ENCODE measurements around the gene CHAC1.

CHAC1 gene

DNA sequence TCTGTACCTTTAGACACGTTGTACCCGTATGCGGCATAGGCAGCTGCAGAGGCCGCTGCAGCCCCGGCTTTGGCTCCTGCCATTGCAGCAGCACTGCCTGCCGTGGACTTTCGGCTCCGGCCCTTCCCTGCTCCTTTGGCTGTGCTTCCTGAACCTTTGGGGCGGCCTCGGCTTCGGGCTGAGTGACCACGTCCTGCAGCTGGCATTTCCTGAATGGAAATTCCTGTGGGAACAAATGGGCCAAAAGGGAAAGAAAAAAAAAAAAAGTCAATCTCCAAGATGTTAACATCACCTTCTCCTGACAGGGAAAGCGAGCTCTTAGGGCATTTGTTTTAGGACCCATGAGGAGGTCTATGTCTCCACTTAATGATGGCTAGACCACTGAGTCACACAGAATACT is 29.6 kb downstream of the CHAC1 start:
- Histone ChIP-seq H3K4me2 (ENCODE audit: low read depth, low read length, poor library complexity, severe bottlenecking) (no peak overlapping the region), H3K9ac (ENCODE audit: low read depth, low read length, poor library complexity, severe bottlenecking) (no peak overlapping the region), H3K4me3 (ENCODE audit: low read length, poor library complexity, severe bottlenecking) (no peak overlapping the region), H3F3A (ENCODE audit: low read depth) (no peaks in the 10 kb centered on the region), H3K9me2 (replicated peaks; ENCODE audit: low read depth, low read length) (no peaks in the 10 kb centered on the region), H3K79me2 (ENCODE audit: insufficient read depth, low read length) (no peaks in the 10 kb centered on the region), H2AFZ (ENCODE audit: low read length) (no peak overlapping the region), H3K27me3 (ENCODE audit: insufficient read depth, low read length, poor library complexity, severe bottlenecking) (no peaks in the 10 kb centered on the region), H3K36me3 (ENCODE audit: insufficient read depth, low read length) (peaks cover 100% of the 10 kb centered on the region), H4K20me1 (ENCODE audit: insufficient read depth, low read length, poor library complexity, severe bottlenecking) (no peaks in the 10 kb centered on the region), H3K4me1 (ENCODE audit: insufficient read depth, low read length, poor library complexity, severe bottlenecking) (no peaks in the 10 kb centered on the region), H3K9me3 (ENCODE audit: insufficient read depth, low read depth, low read length) (no peaks in the 10 kb centered on the region)
- TF ChIP-seq EZH2phosphoT487 (IDR thresholded peaks at IDR 0.05; ENCODE audit: borderline replicate concordance) = no peak
- TF ChIP-seq, protein P1, sequence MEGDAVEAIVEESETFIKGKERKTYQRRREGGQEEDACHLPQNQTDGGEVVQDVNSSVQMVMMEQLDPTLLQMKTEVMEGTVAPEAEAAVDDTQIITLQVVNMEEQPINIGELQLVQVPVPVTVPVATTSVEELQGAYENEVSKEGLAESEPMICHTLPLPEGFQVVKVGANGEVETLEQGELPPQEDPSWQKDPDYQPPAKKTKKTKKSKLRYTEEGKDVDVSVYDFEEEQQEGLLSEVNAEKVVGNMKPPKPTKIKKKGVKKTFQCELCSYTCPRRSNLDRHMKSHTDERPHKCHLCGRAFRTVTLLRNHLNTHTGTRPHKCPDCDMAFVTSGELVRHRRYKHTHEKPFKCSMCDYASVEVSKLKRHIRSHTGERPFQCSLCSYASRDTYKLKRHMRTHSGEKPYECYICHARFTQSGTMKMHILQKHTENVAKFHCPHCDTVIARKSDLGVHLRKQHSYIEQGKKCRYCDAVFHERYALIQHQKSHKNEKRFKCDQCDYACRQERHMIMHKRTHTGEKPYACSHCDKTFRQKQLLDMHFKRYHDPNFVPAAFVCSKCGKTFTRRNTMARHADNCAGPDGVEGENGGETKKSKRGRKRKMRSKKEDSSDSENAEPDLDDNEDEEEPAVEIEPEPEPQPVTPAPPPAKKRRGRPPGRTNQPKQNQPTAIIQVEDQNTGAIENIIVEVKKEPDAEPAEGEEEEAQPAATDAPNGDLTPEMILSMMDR (conservative IDR thresholded peaks at IDR 0.05; ENCODE audit: low read length) = no peak

DNA sequence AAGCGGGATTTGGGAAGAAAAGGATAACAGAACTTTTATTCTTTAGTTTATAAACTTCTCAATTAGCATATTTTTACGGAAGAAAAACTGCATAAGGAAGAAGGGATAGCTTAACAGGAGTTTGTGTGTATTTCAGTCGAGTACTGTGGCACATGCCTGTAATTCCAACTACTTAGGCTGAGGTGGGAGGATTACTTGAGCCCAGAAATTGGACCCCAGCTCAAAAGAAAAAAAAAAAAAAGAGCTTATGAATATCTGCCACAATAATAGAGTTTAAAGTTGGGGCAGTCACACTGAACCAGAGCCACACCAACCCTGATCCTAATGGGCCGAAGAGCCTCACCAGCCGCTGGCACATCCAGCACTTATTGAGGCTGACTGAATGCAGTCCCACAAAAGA is 31.1 kb downstream of the CHAC1 start:
- peaks cover 90% of the 10 kb centered on the region for H3K36me3 ChIP-seq (ENCODE audit: insufficient read depth, low read length)
- H3K9ac ChIP-seq (ENCODE audit: low read depth, low read length, poor library complexity, severe bottlenecking) = no peak overlapping the region
- no peaks in the 10 kb centered on the region for H3K9me3 ChIP-seq (ENCODE audit: insufficient read depth, low read depth, low read length)
- no peaks in the 10 kb centered on the region for H3K27me3 ChIP-seq (ENCODE audit: insufficient read depth, low read length, poor library complexity, severe bottlenecking)
- no peaks in the 10 kb centered on the region for H3F3A ChIP-seq (ENCODE audit: low read depth)
- H3K9me2 ChIP-seq (replicated peaks; ENCODE audit: low read depth, low read length) = no peaks in the 10 kb centered on the region
- no peaks in the 10 kb centered on the region for H4K20me1 ChIP-seq (ENCODE audit: insufficient read depth, low read length, poor library complexity, severe bottlenecking)
- no peak overlapping the region for H3K4me2 ChIP-seq (ENCODE audit: low read depth, low read length, poor library complexity, severe bottlenecking)
- TF ChIP-seq EZH2phosphoT487 (IDR thresholded peaks at IDR 0.05; ENCODE audit: borderline replicate concordance) = no peak
- TF ChIP-seq, protein P1 (conservative IDR thresholded peaks at IDR 0.05; ENCODE audit: low read length) = no peak
- H3K4me1 ChIP-seq (ENCODE audit: insufficient read depth, low read length, poor library complexity, severe bottlenecking) = no peaks in the 10 kb centered on the region
- H2AFZ ChIP-seq (ENCODE audit: low read length) = no peak overlapping the region
- no peaks in the 10 kb centered on the region for H3K79me2 ChIP-seq (ENCODE audit: insufficient read depth, low read length)
- H3K4me3 ChIP-seq (ENCODE audit: low read length, poor library complexity, severe bottlenecking) = no peak overlapping the region

DNA sequence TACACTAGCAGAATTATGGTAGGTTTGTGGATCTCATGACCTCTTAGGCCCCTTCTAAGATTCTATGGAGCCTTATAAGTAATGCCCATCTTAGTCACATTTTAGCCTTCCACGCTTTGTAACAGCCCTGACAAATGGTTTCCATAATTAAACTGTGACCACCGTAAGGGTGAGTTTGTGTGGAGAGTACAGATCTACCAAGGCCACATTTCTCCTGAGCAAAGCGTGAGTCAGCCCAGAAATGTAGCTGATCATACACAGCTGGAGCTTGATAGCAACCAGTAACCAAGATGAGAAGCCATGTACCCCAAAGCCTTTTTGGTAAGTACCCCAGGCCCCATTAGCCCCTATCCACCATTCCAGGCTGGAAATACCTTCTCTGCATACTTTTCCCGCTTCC is 31.7 kb downstream of the CHAC1 start:
- H3K4me2 ChIP-seq (ENCODE audit: low read depth, low read length, poor library complexity, severe bottlenecking) = no peak overlapping the region
- H3F3A ChIP-seq (ENCODE audit: low read depth) = no peaks in the 10 kb centered on the region
- H3K9me3 ChIP-seq (ENCODE audit: insufficient read depth, low read depth, low read length) = no peaks in the 10 kb centered on the region
- TF ChIP-seq, protein P1 (conservative IDR thresholded peaks at IDR 0.05; ENCODE audit: low read length) = no peak
- no peak for TF ChIP-seq EZH2phosphoT487 (IDR thresholded peaks at IDR 0.05; ENCODE audit: borderline replicate concordance)
- no peak overlapping the region for H2AFZ ChIP-seq (ENCODE audit: low read length)
- no peaks in the 10 kb centered on the region for H3K79me2 ChIP-seq (ENCODE audit: insufficient read depth, low read length)
- H3K4me1 ChIP-seq (ENCODE audit: insufficient read depth, low read length, poor library complexity, severe bottlenecking) = no peaks in the 10 kb centered on the region
- H3K4me3 ChIP-seq (ENCODE audit: low read length, poor library complexity, severe bottlenecking) = no peak overlapping the region
- H3K27me3 ChIP-seq (ENCODE audit: insufficient read depth, low read length, poor library complexity, severe bottlenecking) = no peaks in the 10 kb centered on the region
- H3K36me3 ChIP-seq (ENCODE audit: insufficient read depth, low read length) = peaks cover 86% of the 10 kb centered on the region
- no peaks in the 10 kb centered on the region for H4K20me1 ChIP-seq (ENCODE audit: insufficient read depth, low read length, poor library complexity, severe bottlenecking)
- no peaks in the 10 kb centered on the region for H3K9me2 ChIP-seq (replicated peaks; ENCODE audit: low read depth, low read length)
- no peak overlapping the region for H3K9ac ChIP-seq (ENCODE audit: low read depth, low read length, poor library complexity, severe bottlenecking)
